ENCODE results near the gene S100A11.
"Not testable (repeated sequence)": the region's sequence is repeated elsewhere in the genome, so short reads cannot be mapped to it uniquely, and the experiment has no call there.

S100A11 gene

DNA sequence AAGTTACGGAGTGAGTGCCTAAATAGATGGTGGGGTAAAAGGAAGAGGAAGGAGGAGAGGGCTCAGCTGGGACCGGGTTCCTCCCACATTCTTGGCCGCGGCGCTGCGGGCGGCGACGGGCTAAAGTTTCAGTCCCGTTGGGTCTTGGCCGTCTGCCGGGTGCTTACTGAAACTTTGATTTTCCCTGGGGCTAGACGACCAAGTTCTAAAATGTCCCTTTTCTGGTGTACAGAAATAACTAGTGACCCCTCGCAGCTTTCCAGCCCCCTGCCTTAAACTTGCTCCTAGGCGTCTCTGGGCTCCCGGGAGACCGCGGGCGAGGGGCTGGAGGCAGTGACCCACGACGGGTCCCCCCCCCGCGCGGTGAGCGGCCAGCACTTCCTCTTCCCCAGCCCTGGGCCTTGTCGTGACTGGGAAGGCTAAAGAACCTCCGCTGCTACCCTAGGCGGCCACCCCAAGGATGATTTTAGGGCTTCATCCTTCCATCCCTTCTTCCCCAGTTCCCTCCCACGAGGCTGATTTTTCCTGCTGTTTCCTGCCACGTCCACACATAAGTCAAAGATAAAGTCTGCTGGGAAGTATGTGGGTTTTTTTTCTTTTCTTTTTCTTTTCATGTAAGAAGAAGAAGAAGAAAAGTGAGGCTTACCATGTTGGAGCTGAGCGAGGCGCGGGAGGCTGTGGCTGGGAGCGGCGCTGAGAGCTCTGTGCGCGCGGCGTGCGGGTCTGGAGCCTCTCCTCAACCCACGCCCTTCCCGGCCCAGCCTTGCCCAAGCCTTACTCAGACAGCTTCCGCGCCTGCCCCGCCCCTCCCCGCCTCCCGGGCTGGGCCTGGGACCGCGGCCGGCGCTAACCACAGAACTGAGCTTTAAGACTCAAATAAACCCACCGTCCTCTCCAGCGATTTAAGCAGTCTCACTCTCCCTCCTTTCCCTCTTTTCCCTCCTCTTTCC lies at the start of gene S100A11:
Gene S100A11, minus strand, starts transcription at position 738 of the 950 bp plus-strand sequence. Its CDS starts 89 bp downstream, at position 649.
- peak; percentile 84 for DNase-seq

DNA sequence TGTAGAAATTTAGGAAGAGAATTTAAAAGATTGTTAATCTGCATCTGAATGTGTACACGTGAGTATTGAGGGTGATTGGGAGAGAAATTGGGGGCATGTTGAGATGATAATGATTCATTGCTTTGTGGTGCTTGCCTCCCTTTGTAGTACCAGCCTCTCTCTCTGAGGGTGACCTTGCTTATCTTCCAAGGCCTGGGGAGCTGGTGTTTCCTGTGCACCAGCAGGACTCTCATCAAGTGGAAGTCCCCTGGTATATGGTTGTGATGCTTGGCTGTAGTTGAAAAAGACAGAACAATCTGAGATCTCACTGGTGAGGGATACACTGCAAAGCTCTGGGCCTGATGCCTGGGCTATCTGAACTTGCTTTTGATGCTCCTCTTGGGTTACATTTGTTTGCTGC lies 48.0 kb upstream of the S100A11 start:
- DNase-seq = no peak

DNA sequence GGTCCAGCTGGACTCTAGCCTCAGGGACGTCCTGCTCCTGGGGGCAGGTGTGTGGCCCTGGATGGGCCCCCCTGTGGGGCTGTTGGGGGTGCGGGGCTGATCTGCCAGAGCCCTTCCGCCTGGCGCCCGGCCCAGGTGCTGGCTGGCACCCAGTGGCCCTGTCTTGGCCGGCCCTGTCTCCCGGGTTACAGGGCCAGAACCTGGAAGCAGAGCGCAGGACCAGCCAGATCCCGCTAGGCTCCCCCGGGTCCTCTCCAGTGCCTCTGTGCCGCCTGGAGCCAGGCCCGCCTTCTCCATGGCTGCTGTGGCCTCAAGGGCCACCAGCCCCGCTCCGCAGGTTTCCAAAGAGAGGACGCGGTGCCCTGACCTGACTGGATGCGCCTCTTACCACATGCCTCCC lies 44.2 kb upstream of the S100A11 start:
- not testable (repeated sequence) for DNase-seq

DNA sequence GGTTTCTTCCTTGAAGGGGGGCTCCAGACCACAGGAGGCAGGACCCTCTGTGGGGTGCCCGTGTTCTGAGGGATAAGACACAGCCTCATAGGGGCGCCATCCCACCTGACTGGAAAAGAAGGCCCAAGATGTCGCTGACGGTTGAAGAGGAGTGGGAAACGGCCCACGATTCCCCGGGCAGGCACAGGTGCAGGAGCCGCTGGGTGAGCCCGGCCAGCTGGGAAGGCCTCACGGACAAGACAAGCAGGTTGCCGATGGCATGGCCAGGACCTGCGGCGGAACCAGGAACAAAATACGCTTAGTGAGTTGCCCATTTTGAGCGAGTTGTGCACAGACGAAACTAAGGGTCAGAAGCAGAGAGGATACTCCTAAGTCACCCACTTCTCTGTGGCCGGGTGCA lies 43.7 kb upstream of the S100A11 start:
- not testable (repeated sequence) for DNase-seq

DNA sequence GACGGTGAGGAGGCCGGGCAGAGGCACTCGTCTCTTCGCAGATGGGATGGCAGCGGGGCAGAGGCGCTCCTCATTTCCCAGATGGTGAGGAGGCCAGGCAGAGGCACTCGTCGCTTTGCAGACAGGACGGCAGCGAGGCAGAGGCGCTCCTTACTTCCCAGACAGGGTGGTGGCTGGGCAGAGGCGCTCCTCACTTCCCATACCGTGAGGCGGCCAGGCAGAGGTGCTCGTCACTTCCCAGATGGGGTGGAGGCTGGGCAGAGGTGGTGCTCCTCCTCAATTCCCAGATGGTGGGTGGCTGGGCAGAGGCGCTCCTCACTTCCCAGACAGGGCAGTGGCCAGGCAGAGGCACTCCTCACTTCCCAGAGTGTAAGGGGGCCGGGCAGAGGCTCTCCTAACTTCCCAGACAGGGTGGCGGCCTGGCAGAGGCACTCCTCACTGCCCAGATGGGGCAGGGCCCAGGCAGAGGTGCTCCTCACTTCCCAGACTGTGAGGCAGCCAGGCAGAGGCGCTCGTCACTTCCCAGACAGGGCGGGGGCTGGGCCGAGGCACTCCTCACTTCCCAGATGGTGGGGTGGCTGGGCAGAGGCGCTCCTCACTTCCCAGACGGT lies 42.1 kb upstream of the S100A11 start:
- no peak for DNase-seq

DNA sequence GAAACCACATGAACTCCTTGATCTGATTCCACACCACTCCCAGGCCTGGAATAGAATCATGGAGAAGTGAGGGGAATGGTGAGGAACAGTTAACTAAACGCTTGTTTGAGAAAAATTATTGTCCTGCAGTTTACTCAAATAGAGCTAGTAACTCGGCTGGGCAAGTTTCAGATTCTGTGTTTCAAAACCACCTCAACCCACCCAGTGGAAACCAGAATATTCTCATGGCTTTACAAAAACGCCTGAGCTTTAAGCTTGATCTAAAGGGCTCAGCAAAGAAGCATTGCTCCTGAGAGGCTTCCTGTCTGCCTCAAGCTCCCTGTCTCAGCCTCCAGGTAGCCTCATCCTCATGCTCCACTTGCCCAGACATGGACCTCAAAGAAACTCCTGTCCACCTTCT lies 35.5 kb upstream of the S100A11 start:
- DNase-seq = no peak

DNA sequence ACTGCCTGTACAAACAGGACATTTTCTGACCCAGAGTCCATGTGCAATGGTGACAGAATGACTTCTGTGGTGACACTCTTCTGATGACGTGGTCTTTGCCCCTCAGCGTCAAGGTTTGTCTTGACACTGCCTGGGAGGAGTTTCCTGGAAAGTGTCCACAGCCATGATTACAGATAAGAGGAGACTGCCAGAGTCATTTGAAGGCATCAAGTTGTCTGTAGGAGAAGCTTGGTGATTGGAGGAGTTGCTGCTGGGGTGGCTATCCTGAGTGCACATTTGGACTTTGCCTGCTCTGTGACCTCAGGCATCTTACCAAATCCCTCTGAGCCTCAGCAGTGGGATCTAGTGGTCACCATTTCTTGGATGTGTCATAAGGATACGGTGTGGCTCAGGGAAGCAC lies 34.3 kb upstream of the S100A11 start:
- DNase-seq = no peak

DNA sequence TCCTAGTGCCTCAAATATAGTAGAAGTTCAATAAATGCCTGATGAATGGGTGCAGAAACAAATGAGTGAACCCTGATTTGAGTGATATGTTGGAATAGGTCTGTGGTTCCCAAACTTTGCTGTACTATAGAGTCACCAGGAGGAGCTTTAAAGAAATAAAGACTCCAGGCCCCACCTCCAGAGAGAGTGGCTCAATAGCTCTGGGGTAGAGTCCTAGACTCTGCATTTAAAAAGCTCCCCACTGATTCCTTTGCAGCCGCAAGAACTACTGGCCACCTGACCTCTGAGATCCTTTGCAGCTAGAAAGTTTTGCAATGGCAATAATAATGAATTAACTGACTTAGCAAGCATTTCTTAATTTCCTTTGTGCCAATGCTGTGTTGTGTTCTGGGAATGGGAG lies 31.1 kb upstream of the S100A11 start:
- DNase-seq = no peak

DNA sequence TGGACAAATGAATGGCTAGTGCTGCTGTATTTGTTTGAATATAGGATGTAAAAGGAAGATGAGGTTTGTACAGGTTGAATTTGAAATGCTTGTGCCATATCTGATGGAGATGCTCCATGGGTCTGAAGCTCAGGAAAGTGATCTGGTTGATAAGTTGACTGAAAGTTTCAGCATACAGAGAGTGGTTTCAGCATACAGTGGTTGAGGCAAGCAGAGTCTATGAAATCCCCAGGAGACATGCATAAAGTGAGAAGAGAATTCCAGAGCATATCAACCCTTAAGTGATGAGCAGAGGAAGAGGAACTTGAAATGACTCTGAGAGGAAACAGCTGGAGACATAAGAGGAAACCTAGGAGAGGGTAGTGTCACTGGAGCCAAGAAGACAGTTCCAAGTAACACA lies 30.3 kb upstream of the S100A11 start:
- DNase-seq = no peak

DNA sequence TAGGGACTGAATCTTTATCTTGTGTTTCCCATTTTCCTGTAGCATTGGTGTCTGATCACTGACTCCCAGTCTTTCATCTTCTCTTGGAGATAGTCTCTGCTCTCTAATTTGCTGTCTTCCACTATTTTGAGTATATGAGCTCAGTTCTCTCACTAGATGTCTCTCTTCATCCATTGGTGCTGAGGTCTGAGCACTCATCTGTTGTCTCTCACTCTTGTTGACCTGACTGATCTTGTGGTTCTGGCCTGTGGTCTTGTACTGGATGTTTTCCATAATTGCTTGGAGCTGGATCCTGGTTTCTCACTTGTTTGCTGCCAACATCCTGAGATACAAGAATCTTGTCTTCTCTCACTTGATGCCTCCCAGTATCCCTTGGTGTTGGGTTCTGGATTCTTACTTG lies 25.1 kb upstream of the S100A11 start:
- no peak for DNase-seq

DNA sequence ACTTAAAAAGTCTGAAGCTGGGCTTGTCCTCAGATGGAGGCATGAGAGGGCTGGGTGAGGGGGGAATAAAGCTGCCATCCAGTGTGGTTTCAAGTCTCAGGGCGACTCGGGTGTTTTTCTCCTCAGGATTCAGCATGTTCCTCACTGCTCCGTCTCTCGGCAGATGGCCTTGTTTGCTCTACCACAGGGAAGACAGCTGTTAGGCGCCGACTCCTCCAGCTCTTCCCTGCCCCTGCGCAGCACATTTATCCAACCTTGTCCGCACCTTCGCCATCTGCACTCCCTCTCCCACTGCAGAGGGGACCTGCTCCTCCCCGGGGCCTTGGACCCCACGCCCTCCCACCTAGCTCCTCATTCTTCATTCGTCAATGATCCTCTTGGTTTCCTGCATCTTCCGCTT lies 16.6 kb upstream of the S100A11 start:
- DNase-seq = no peak

DNA sequence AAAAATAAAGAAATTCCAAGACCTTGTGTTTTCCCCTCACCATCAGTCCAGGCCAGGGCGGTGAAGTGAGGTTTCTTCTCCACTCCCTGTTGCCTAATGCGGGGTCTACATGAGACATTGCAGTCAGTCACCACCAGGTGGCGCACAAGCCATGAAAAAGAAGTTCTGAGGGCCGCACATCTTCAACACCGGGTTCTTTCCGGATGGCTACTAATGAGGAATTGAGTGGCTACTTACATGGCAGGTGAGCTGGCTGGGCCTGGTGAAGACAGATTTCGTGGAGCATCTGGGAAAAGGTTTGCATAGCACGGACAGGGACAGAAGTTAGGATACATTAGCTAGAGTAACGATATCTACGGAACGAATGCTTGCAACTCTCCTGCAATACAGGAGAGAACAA lies 15.8 kb upstream of the S100A11 start:
- peak; percentile 82 for DNase-seq

DNA sequence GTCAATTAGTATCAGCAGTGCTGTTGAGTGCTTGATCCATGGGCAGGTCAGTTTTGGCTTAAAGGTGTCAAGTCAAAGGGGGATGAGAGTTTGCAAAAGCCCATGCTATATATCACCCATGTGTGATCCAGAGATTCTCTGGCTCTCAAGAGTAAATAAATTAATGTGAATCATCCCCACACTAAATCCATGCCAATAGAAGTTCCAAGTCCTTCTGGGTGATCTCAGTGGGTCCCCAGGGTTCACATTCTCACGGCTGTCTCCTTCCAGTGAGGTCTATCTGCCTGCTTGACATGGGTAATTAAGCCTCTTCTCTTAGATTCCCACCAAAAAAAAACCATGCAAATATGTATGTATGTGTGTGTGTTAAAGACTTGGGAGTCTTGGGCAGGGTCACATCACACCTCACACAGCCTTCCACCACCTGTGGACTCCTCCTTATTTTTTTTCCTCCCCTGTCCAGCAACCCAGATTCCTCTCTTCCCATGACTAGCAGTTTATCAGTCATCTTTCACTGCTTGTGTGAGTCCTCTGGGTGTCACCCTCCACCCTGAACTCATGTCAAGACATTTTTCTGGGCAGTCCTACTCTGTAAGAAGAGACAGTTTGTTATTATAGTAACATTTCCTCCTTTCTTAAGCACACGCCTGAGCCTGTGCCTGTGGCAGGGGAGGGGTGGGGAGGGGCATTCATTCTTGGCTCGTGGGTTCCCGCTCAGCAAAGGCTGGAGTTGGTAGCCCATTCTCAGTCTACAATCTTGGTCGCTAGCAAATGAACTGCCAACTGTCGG lies 14.3 kb upstream of the S100A11 start:
- no peak for DNase-seq

DNA sequence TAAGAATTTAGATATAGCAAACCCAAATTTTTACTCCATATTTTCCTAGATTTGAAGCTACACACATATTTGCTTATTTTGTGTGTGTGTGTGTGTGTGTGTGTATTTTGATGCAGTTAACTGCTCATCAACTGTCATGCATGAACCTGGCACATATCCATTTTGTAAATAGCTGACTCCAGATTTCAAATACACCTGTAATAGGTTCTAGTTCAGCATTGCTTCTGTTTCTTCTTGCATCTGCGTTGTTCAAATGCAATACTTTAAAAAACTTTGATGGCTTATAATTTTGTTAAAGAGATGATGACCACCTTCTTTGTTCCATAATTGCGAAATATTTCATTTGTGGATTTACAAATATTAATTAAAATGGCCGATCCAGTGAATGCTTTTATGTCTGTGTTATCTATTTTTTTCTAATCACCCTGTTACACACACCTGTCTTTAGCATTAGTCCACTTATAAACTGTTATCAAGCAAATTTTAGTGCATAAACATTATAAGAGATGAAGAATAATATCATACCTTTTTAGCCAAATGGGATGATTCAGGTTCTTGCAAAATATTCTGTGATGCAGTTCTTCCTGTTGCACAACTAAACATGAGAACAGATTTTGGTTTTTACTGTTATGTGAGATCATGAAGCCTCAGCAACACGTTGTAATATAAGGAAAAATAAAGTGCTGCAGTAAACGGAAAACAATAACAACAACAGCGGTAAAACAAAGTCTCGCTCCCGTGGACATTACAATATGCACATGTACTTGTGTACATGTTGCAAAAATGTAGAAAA lies 12.7 kb upstream of the S100A11 start:
- DNase-seq = no peak

DNA sequence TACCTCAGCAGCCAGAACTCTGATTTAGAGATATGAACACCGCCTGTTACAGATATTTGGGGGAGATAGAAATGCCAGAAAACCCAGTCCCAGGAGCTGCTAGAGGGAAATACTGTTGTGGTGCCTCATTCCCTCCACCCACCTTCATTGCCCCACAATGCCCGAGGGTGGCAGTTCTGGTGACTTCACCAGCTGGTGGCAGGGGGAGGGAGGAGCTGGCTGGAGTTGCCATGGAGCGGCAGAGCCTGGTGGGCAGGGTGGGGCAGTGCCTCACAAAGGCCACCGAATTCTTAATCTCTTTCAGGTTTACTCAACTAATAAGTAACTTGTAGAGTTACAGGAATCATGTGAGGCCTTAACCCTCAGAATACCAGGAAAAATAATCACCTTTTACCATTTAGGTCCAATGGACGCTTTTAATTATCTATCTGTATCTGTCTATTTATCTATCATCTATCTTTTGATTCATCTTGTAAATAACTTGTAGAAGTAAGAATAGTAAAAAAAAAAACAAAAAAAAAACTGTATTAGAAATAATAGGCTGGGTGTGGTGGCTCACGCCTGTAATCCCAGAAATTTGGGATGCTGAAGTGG lies 11.7 kb upstream of the S100A11 start:
- peak; percentile 75 for DNase-seq

DNA sequence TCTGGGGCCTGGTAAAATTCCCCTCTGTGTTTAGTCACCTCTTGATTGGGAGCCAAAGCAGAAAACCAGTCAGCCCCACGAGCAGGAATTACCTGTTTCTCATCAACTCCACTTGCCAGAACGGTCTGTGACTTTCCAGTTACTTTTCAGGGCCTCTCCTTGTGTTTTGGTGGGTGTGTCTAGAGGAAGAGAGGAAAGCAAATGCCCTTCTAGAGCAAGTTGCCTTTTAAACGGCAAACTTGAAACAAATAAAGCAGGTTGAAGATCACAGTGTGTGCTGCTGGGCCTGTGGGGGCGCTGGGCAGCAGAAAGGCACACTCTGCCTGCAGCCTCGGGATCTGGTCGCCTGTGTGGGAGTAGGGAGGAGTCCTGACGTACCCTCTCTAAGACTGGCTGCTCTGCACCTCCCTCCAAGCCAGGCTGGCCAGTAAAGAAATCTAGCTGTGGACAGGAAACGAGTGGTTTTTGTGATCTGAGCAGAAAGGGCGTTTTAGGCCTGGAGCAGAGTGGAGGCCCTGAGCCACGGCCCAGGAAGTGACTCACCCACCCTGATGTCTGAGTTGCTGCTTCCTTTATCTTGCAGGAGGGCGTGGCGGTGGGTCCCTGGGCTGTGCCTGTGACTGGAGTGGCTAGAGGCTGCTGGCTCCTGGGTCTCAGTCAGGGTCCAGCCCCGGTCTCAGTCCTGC lies 11.1 kb upstream of the S100A11 start:
- DNase-seq = peak; percentile 91

DNA sequence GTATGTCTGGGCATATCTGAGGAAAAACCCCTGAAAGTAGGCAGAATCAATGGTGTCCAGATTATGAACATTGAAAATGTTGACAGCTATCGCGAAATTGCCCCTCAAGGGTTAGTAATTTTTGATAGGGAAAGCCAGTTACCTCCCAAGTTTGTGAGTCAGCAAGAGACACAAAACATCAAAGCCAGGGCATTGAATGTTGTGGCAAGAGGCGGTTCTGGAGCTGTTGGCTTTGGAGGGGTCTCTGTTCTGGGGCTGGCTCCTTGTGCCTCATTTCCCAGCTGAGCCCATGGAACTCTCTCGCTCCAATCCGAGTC lies 10.6 kb upstream of the S100A11 start:
- DNase-seq = no peak

DNA sequence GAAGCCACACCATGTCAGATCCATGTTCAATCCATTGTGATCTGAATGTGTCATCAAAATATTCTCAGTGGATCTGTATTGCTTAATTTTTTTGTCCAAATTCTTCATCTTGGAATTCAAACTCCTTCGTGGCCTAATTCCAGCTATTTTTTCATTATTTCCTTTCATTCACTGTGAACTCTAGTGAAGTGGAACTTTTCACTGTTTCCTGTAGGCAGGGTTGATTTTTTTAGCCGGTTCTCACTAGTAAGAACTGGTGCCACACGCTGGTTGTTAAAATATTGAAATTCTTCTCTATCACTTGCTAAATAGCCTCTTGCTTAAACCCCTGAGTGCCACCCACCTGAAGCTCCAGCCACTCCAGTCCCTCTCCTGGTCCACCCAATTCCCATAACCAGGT lies 7.6 kb upstream of the S100A11 start:
- no peak for DNase-seq

DNA sequence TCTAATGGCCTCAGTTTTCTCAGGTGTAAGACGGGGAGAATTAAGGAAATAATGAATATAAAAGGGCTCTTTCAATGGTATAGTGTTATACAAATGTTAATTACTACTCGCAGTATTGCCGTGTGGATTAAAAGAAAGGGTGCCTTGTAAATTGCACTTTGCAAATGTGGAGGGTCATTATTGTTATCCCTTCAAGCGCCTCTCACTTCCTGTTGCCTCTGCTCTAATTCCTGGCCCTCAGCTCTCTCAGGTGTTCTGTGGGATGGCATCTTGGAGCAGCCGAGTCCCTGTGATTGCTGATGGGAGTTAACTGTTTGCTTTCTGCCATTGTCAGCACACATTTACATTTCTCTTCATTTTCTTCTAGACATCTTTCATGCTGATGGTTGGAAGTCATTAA lies 7.1 kb upstream of the S100A11 start:
- DNase-seq = no peak

DNA sequence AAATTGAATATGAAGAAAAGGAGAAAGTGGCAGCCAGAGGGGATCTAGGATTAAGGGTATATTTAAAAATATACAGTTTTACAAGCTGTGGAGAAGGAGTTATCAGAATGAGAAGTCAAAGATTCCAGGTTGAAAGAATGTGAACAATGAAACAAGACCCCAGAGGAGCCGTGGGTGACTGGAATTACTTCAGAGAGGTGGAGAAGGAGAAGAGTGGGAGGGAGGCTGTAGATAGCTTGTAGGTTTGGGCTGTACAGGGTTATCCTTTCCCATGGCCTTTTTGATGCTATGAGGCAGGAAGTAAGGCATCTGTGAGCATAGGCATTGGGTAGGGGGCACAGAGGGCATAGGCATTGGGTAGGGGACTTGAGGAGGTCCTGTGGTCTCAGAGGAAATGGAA lies 5.2 kb upstream of the S100A11 start:
- no peak for DNase-seq

DNA sequence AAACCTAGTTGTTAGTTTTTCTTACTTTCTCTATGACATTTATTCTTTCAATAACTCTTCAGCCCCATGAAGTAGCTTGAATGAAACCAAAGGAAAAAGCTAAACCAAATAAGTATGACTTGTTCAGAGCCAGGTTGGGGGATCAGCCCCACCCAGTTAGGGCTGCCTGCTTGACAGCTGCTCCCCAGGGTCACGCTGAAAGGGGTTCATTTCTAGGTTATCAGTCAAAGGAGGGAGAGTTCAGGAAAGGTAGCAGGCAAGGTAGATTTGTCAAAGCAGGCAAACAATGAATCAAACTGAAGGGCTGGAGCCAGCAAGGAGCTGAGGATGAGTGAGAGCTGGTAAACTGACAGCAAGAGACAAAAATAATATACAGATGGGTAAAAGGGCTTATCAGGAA lies 3.1 kb upstream of the S100A11 start:
- no peak for DNase-seq

DNA sequence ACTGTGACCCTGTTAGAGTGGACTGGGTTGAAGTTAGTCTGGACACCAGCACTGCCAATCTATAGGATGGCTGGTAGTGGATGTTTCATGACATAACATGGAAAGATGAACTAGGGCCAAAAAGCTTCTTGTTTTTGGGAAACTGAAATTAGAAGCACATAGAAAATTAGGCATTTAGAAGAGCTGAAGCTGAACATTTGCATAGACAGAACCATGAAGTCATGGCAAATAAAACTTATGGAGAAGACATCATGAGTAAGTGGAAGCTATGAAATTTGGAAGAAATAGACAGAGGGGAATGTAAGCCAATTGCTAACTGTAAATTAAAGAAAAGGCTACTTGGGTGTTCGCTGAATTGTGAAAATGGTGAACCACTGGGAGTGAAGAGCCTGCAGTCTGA lies 2.7 kb upstream of the S100A11 start:
- no peak for DNase-seq

All from stimulated activated CD4-positive, alpha-beta T cell treated with anti-CD3 and anti-CD28 coated beads, Interleukin-1b, Interleukin-23, amount 100 ng/mL, for 48 hours (primary cell).